Endothelial cell of umbilical vein (primary cell): Measurements from ENCODE around the gene VCAN. TPM values are rescaled to one million over a fixed set of nuclear protein-coding genes. Genes with fewer than 3 reads are reported as not detected.

Source experiments
- BruUV-seq: library from RNA; stranded (reverse); fragments of 400-500 nt; replicated peaks from 2 replicates; lab custom pipeline; 2021; lab: Mats Ljungman, UMichigan
- CTCF ChIA-PET: fragments of 300-600, 350-600 bp; sonication (Branson Sonifier 250); formaldehyde crosslinking; loops from one replicate; lab custom pipeline; 2021; ENCODE audit warnings: antibody characterized with exemption, inconsistent platforms; lab: Charles Lee
- POLR2A ChIA-PET: fragments of 300-600, 350-600 bp; sonication (Branson Sonifier 250); formaldehyde crosslinking; loops from one replicate; lab custom pipeline; 2021; ENCODE audit warnings: antibody characterized with exemption, inconsistent platforms; lab: Charles Lee
- DNase-seq: peaks from one replicate; pipeline ENCODE4 v3.0.0-alpha.2; 2011; ENCODE audit warnings: low read depth, low spot score
- FAIRE-seq: peaks from 2 replicates; lab custom pipeline; 2011; peaks lifted over from hg19 to GRCh38; lab: Jason Lieb, UNC
- H2AFZ ChIP-seq: 2 replicates; pipeline ENCODE4 v1.6.0; 2012; ENCODE audit warnings: low read depth, low read length, control low read depth, inconsistent platforms
- H3K27ac ChIP-seq: 2 replicates; pipeline ENCODE4 v1.5.1; 2011; ENCODE audit warnings: low read depth, mild to moderate bottlenecking, control low read depth, low read length, moderate library complexity; ENCODE audit not compliant: insufficient read depth
- H3K27me3 ChIP-seq, 2 experiments: 2 replicates each; pipeline versions ENCODE4 v1.6.0 to v1.6.1; 2011; ENCODE audit warnings: low read length in 2 of 2, mixed read lengths in 1 of 2; ENCODE audit not compliant: control insufficient read depth in 2 of 2, insufficient read depth in 2 of 2
- H3K36me3 ChIP-seq, 2 experiments: 2 replicates in 1 of 2; 3 replicates in 1 of 2; pipeline ENCODE4 v1.5.1; 2011; ENCODE audit warnings: low read length in 2 of 2, mild to moderate bottlenecking in 1 of 2, moderate library complexity in 1 of 2; ENCODE audit not compliant: control insufficient read depth in 2 of 2, insufficient read depth in 2 of 2; ENCODE audit errors: extremely low read depth in 1 of 2
- H3K4me1 ChIP-seq: 3 replicates; pipeline ENCODE4 v1.5.1; 2011; ENCODE audit warnings: mild to moderate bottlenecking, low read length; ENCODE audit not compliant: control insufficient read depth, insufficient read depth; ENCODE audit errors: extremely low read depth
- H3K4me2 ChIP-seq: 2 replicates; pipeline ENCODE4 v1.6.1; 2011; ENCODE audit warnings: low read length, control low read depth, mixed read lengths; ENCODE audit not compliant: insufficient read depth
- H3K4me3 ChIP-seq, 3 experiments: fragments of 200-600 bp in 1 of 3; sonication (generic), shearing (Covaris generic) in 1 of 3; replicated peaks in 1 of 3; 2 replicates each; pipeline ENCODE4 v1.5.1; 2011 to 2016; ENCODE audit warnings: control low read depth in 3 of 3, low read length in 3 of 3, mild to moderate bottlenecking in 2 of 3, inconsistent platforms in 1 of 3, low read depth in 1 of 3, moderate library complexity in 1 of 3; ENCODE audit not compliant: insufficient read depth in 1 of 3
- H3K79me2 ChIP-seq: 2 replicates; pipeline ENCODE4 v1.6.0; 2012; ENCODE audit warnings: low read length, inconsistent platforms; ENCODE audit not compliant: control insufficient read depth, insufficient read depth
- H3K9ac ChIP-seq: replicated peaks from 2 replicates; pipeline ENCODE3; 2011; ENCODE audit warnings: low read length, control low read depth; ENCODE audit not compliant: insufficient read depth; ENCODE audit errors: extremely low read depth
- H3K9me1 ChIP-seq: replicated peaks from 3 replicates; pipeline ENCODE4 v1.6.0; 2011; ENCODE audit warnings: mild to moderate bottlenecking, low read length; ENCODE audit not compliant: control insufficient read depth, insufficient read depth; ENCODE audit errors: extremely low read depth
- H3K9me3 ChIP-seq: replicated peaks from 2 replicates; pipeline ENCODE4 v1.5.1; 2012; ENCODE audit warnings: low read length, inconsistent platforms; ENCODE audit not compliant: control insufficient read depth, insufficient read depth
- H4K20me1 ChIP-seq: replicated peaks from 2 replicates; pipeline ENCODE3; 2011; ENCODE audit warnings: mild to moderate bottlenecking, low read length; ENCODE audit not compliant: control insufficient read depth, insufficient read depth; ENCODE audit errors: extremely low read depth
- CTCF ChIP-seq, 2 donors: IDR thresholded peaks; 1 replicate in 1 of 2; 2 replicates in 1 of 2; pipeline ENCODE4 v1.5.1; 2011; ENCODE audit warnings: low read length in 2 of 2, mild to moderate bottlenecking in 2 of 2, moderate library complexity in 2 of 2, control low read depth in 1 of 2, inconsistent platforms in 1 of 2, low read depth in 1 of 2; ENCODE audit not compliant: insufficient read depth in 1 of 2; ENCODE audit errors: extremely low read depth in 1 of 2
- EZH2 ChIP-seq: IDR thresholded peaks from 2 replicates; pipeline ENCODE4 v1.6.1; 2012; ENCODE audit warnings: borderline replicate concordance, low read depth, mild to moderate bottlenecking, moderate library complexity, low read length, inconsistent platforms; ENCODE audit not compliant: severe bottlenecking
- FOS ChIP-seq: IDR thresholded peaks from 2 replicates; pipeline ENCODE4 v1.6.1; 2011; ENCODE audit warnings: mild to moderate bottlenecking, low read length, moderate library complexity, borderline replicate concordance; ENCODE audit not compliant: insufficient read depth
- GATA2 ChIP-seq: IDR thresholded peaks from 2 replicates; pipeline ENCODE4 v1.7.0; 2011; ENCODE audit warnings: low read depth, mild to moderate bottlenecking, moderate library complexity, mixed read lengths, low read length; ENCODE audit not compliant: insufficient read length, insufficient read depth
- JUN ChIP-seq: IDR thresholded peaks from 2 replicates; pipeline ENCODE4 v1.6.1; 2011; ENCODE audit warnings: borderline replicate concordance, low read depth; ENCODE audit not compliant: insufficient read length, insufficient read depth
- MAX ChIP-seq: IDR thresholded peaks from 2 replicates; pipeline ENCODE4 v1.6.1; 2011; ENCODE audit not compliant: insufficient read depth, insufficient read length
- MYC ChIP-seq: IDR thresholded peaks from one replicate; pipeline ENCODE4 v1.6.1; 2011; ENCODE audit warnings: mild to moderate bottlenecking, low read depth, low read length
- POLR2A ChIP-seq: IDR thresholded peaks from 2 replicates; pipeline ENCODE4 v1.6.1; 2012; ENCODE audit warnings: low read depth, mild to moderate bottlenecking, control low read depth, low read length
- POLR2AphosphoS5 ChIP-seq: IDR thresholded peaks from 2 replicates; pipeline ENCODE4 v1.6.1; 2012; ENCODE audit warnings: low read depth, mild to moderate bottlenecking, control low read depth, low read length, moderate library complexity; ENCODE audit not compliant: insufficient read depth
- dilution Hi-C: fragments of 300-500 bp; cut with MboI; formaldehyde crosslinking; loops from one replicate; pipeline ENCODE4 v1.15.0; 2019; ENCODE audit warnings: low sequenced_read_pairs; ENCODE audit not compliant: extremely low pct_ligation_motif_present
- intact Hi-C: fragments of 100-400 bp; cut with micrococcal nuclease; formaldehyde crosslinking; loops from one replicate; pipeline ENCODE4 v1.10.0; 2022
- polyA plus RNA-seq, 4 experiments: library from polyadenylated mRNA; depleted of rRNA in 3 of 4; stranded (reverse) in 3 of 4; unstranded in 1 of 4; fragments of >200 nt; gene quantifications; 2 replicates each; pipeline versions ENCODE4 v1.2.1 to v1.2.3, GENCODE V29; 2011 to 2012; ENCODE audit warnings: missing spikeins in 1 of 4
- total RNA-seq: library from RNA; stranded (reverse); gene quantifications from 2 replicates; pipeline ENCODE4 v1.2.3, GENCODE V29; 2021

Gene VCAN
- total and polyA plus RNA-seq, 2 donors (not counting 3 experiments of a cell fraction or from before 2014, with no cell fraction given) = 0.35 to 1.2 TPM

- no peak overlapping the region for H3K9ac ChIP-seq
- no peak overlapping the region for H2AFZ ChIP-seq
- H3K9me1 ChIP-seq = no peaks in the 10 kb centered on the region
- H3K9me3 ChIP-seq = no peaks in the 10 kb centered on the region
- BruUV-seq = no TSS peak
- FAIRE-seq = no peak
- ChIA-PET CTCF (interaction anchor here (1.0 to 2.6 kb wide), 8 partner anchors 24 to 1213 kb away, joined by 3 to 23 read pairs (median 4); no protein-coding TSS in a partner anchor), POLR2A (no interaction called here)
- H3K4me3 ChIP-seq = no peak overlapping the region
- intact Hi-C loops = loop anchor here (1.0 to 2.0 kb wide), 7 partner anchors 90 to 1251 kb away; no protein-coding TSS in a partner anchor
- no peak overlapping the region for H3K4me2 ChIP-seq
- TF ChIP-seq CTCF (IDR thresholded peaks at IDR 0.05; ENCODE audit: extremely low read depth in 1 of 2, insufficient read depth in 1 of 2, low read depth in 1 of 2, low read length in 2 of 2) = no peak
- no peak for TF ChIP-seq FOS
- TF ChIP-seq MAX = no peak
- no peak for TF ChIP-seq EZH2
- TF ChIP-seq JUN = no peak
- no peak for TF ChIP-seq POLR2A
- no peak for TF ChIP-seq GATA2
- TF ChIP-seq MYC = no peak
- TF ChIP-seq POLR2AphosphoS5 = no peak
- peaks cover 0 to 8% of the 10 kb centered on the region in 2 experiments for H3K27me3 ChIP-seq
- no peak for DNase-seq
- H3K27ac ChIP-seq = no peak overlapping the region
- dilution Hi-C loops = no loop called here
- no peaks in the 10 kb centered on the region for H3K36me3 ChIP-seq
- H3K79me2 ChIP-seq = no peaks in the 10 kb centered on the region
- peaks cover 4% of the 10 kb centered on the region for H3K4me1 ChIP-seq
- H4K20me1 ChIP-seq = no peaks in the 10 kb centered on the region
Measured at GRCh38 chr5:83563631-83564030, 92.1 kb downstream of the VCAN start.
